Parathyroid adenoma (tissue), 2 donors: Measurements from ENCODE around the gene CALR.
"Not testable (repeated sequence)": the region's sequence is repeated elsewhere in the genome, so short reads cannot be mapped to it uniquely, and the experiment has no call there.

Experiments
- H2AFZ ChIP-seq: fragments of 300-600 bp; sonication (generic); one replicate; pipeline ENCODE4 v1.7.0; 2017; ENCODE audit warnings: antibody characterized with exemption, mild to moderate bottlenecking
- H3K27ac ChIP-seq: fragments of 300-600 bp; sonication (generic); one replicate; pipeline ENCODE4 v1.7.0; 2017
- H3K27me3 ChIP-seq: fragments of 300-600 bp; sonication (generic); one replicate; pipeline ENCODE4 v1.7.0; 2017; ENCODE audit warnings: low read length; ENCODE audit not compliant: control insufficient read depth, insufficient read depth
- H3K36me3 ChIP-seq: fragments of 300-600 bp; sonication (generic); one replicate; pipeline ENCODE4 v1.7.0; 2017; ENCODE audit warnings: low read length; ENCODE audit not compliant: control insufficient read depth, insufficient read depth
- H3K4me1 ChIP-seq: fragments of 300-600 bp; sonication (generic); one replicate; pipeline ENCODE4 v1.7.0; 2017; ENCODE audit warnings: control low read depth
- H3K4me2 ChIP-seq: fragments of 300-600 bp; sonication (generic); one replicate; pipeline ENCODE4 v1.7.0; 2017; ENCODE audit warnings: low read length
- H3K4me3 ChIP-seq: fragments of 300-600 bp; sonication (generic); one replicate; pipeline ENCODE4 v1.7.0; 2017; ENCODE audit warnings: low read depth, low read length
- H3K79me2 ChIP-seq: fragments of 300-600 bp; sonication (generic); one replicate; pipeline ENCODE4 v1.7.0; 2017; ENCODE audit warnings: control low read depth
- H3K9ac ChIP-seq: fragments of 300-600 bp; sonication (generic); one replicate; pipeline ENCODE4 v1.7.0; 2017; ENCODE audit warnings: mild to moderate bottlenecking
- H3K9me3 ChIP-seq: fragments of 300-600 bp; sonication (generic); one replicate; pipeline ENCODE4 v1.7.0; 2017; ENCODE audit warnings: low read length; ENCODE audit not compliant: control insufficient read depth
- CTCF ChIP-seq: fragments of 300-600 bp; sonication (generic); IDR thresholded peaks from one replicate; pipeline ENCODE4 v1.7.0; 2017; ENCODE audit warnings: antibody characterized with exemption, mild to moderate bottlenecking
- donor health status: primary hyperparathyroidism.

The CALR gene

GRCh38 chr19:12953138-12953798 lies 14.9 kb downstream of the CALR start:
- no peaks in the 10 kb centered on the region for H3K27me3 ChIP-seq
- no peak overlapping the region for H2AFZ ChIP-seq
- no peaks in the 10 kb centered on the region for H3K36me3 ChIP-seq
- no peak overlapping the region for H3K9ac ChIP-seq
- no peak overlapping the region for H3K27ac ChIP-seq
- peaks cover 5% of the 10 kb centered on the region for H3K79me2 ChIP-seq
- H3K4me1 ChIP-seq = peaks cover 8% of the 10 kb centered on the region
- H3K4me2 ChIP-seq = no peak overlapping the region
- no peak for TF ChIP-seq CTCF
- no peak overlapping the region for H3K4me3 ChIP-seq
- no peaks in the 10 kb centered on the region for H3K9me3 ChIP-seq

GRCh38 chr19:12953799-12954611 lies 15.6 kb downstream of the CALR start:
- Histone ChIP-seq H3K27ac (peak overlapping the region; percentile 3), H3K4me2 (no peak overlapping the region), H3K4me1 (peaks cover 8% of the 10 kb centered on the region), H3K79me2 (no peaks in the 10 kb centered on the region), H3K36me3 (no peaks in the 10 kb centered on the region), H3K9me3 (no peaks in the 10 kb centered on the region), H3K27me3 (no peaks in the 10 kb centered on the region), H3K9ac (no peak overlapping the region), H3K4me3 (no peak overlapping the region), H2AFZ (no peak overlapping the region)
- TF ChIP-seq CTCF = no peak

GRCh38 chr19:12954612-12954962 lies 16.2 kb downstream of the CALR start:
- Histone ChIP-seq H3K4me3 (no peak overlapping the region), H3K4me1 (peaks cover 8% of the 10 kb centered on the region), H3K4me2 (no peak overlapping the region), H3K36me3 (no peaks in the 10 kb centered on the region), H3K9ac (no peak overlapping the region), H3K79me2 (no peaks in the 10 kb centered on the region), H2AFZ (no peak overlapping the region), H3K27ac (peak overlapping the region; percentile 3), H3K9me3 (no peaks in the 10 kb centered on the region), H3K27me3 (no peaks in the 10 kb centered on the region)
- no peak for TF ChIP-seq CTCF

GRCh38 chr19:12955575-12955974 lies 17.2 kb downstream of the CALR start:
- not testable (repeated sequence) for H2AFZ ChIP-seq, H3K36me3 ChIP-seq, H3K27ac ChIP-seq, H3K9ac ChIP-seq, H3K9me3 ChIP-seq, H3K27me3 ChIP-seq, H3K4me1 ChIP-seq, H3K79me2 ChIP-seq
- Histone ChIP-seq H3K4me3 (peak overlapping the region; percentile 73), H3K4me2 (peak overlapping the region; percentile 61)

- H3K9ac ChIP-seq = no peak overlapping the region
- no peak for TF ChIP-seq CTCF
- H3K4me3 ChIP-seq = peak overlapping the region; percentile 73
- H3K4me2 ChIP-seq = peak overlapping the region; percentile 61
- no peak overlapping the region for H2AFZ ChIP-seq
- peak overlapping the region; percentile 71 for H3K27ac ChIP-seq
- no peaks in the 10 kb centered on the region for H3K79me2 ChIP-seq
- H3K9me3 ChIP-seq = no peaks in the 10 kb centered on the region
- H3K4me1 ChIP-seq = peaks cover 8% of the 10 kb centered on the region
- no peaks in the 10 kb centered on the region for H3K36me3 ChIP-seq
- no peaks in the 10 kb centered on the region for H3K27me3 ChIP-seq
Measured at GRCh38 chr19:12955996-12956395, 17.6 kb downstream of the CALR start.
